Endothelial cell of umbilical vein (primary cell): Measurements from ENCODE around the gene GPATCH4. TPM values are rescaled to one million over a fixed set of nuclear protein-coding genes. Genes with fewer than 3 reads are reported as not detected.
A peak's percentile ranks its signal among the peaks of the same experiment; 100 is the strongest.

Experiments
- BruUV-seq: library from RNA; stranded (reverse); fragments of 400-500 nt; replicated peaks from 2 replicates; lab custom pipeline; 2021; lab: Mats Ljungman, UMichigan
- CTCF ChIA-PET: fragments of 300-600, 350-600 bp; sonication (Branson Sonifier 250); formaldehyde crosslinking; loops from one replicate; lab custom pipeline; 2021; ENCODE audit warnings: antibody characterized with exemption, inconsistent platforms; lab: Charles Lee
- POLR2A ChIA-PET: fragments of 300-600, 350-600 bp; sonication (Branson Sonifier 250); formaldehyde crosslinking; loops from one replicate; lab custom pipeline; 2021; ENCODE audit warnings: antibody characterized with exemption, inconsistent platforms; lab: Charles Lee
- DNase-seq: peaks from one replicate; pipeline ENCODE4 v3.0.0-alpha.2; 2011; ENCODE audit warnings: low read depth, low spot score
- FAIRE-seq: peaks from 2 replicates; lab custom pipeline; 2011; peaks lifted over from hg19 to GRCh38; lab: Jason Lieb, UNC
- H2AFZ ChIP-seq: 2 replicates; pipeline ENCODE4 v1.6.0; 2012; ENCODE audit warnings: low read depth, low read length, control low read depth, inconsistent platforms
- H3K27ac ChIP-seq: 2 replicates; pipeline ENCODE4 v1.5.1; 2011; ENCODE audit warnings: low read depth, mild to moderate bottlenecking, control low read depth, low read length, moderate library complexity; ENCODE audit not compliant: insufficient read depth
- H3K27me3 ChIP-seq, 2 experiments: 2 replicates each; pipeline versions ENCODE4 v1.6.0 to v1.6.1; 2011; ENCODE audit warnings: low read length in 2 of 2, mixed read lengths in 1 of 2; ENCODE audit not compliant: control insufficient read depth in 2 of 2, insufficient read depth in 2 of 2
- H3K36me3 ChIP-seq, 2 experiments: 2 replicates in 1 of 2; 3 replicates in 1 of 2; pipeline ENCODE4 v1.5.1; 2011; ENCODE audit warnings: low read length in 2 of 2, mild to moderate bottlenecking in 1 of 2, moderate library complexity in 1 of 2; ENCODE audit not compliant: control insufficient read depth in 2 of 2, insufficient read depth in 2 of 2; ENCODE audit errors: extremely low read depth in 1 of 2
- H3K4me1 ChIP-seq: 3 replicates; pipeline ENCODE4 v1.5.1; 2011; ENCODE audit warnings: mild to moderate bottlenecking, low read length; ENCODE audit not compliant: control insufficient read depth, insufficient read depth; ENCODE audit errors: extremely low read depth
- H3K4me2 ChIP-seq: 2 replicates; pipeline ENCODE4 v1.6.1; 2011; ENCODE audit warnings: low read length, control low read depth, mixed read lengths; ENCODE audit not compliant: insufficient read depth
- H3K4me3 ChIP-seq, 3 experiments: fragments of 200-600 bp in 1 of 3; sonication (generic), shearing (Covaris generic) in 1 of 3; replicated peaks in 1 of 3; 2 replicates each; pipeline ENCODE4 v1.5.1; 2011 to 2016; ENCODE audit warnings: control low read depth in 3 of 3, low read length in 3 of 3, mild to moderate bottlenecking in 2 of 3, inconsistent platforms in 1 of 3, low read depth in 1 of 3, moderate library complexity in 1 of 3; ENCODE audit not compliant: insufficient read depth in 1 of 3
- H3K79me2 ChIP-seq: 2 replicates; pipeline ENCODE4 v1.6.0; 2012; ENCODE audit warnings: low read length, inconsistent platforms; ENCODE audit not compliant: control insufficient read depth, insufficient read depth
- H3K9ac ChIP-seq: replicated peaks from 2 replicates; pipeline ENCODE3; 2011; ENCODE audit warnings: low read length, control low read depth; ENCODE audit not compliant: insufficient read depth; ENCODE audit errors: extremely low read depth
- H3K9me1 ChIP-seq: replicated peaks from 3 replicates; pipeline ENCODE4 v1.6.0; 2011; ENCODE audit warnings: mild to moderate bottlenecking, low read length; ENCODE audit not compliant: control insufficient read depth, insufficient read depth; ENCODE audit errors: extremely low read depth
- H3K9me3 ChIP-seq: replicated peaks from 2 replicates; pipeline ENCODE4 v1.5.1; 2012; ENCODE audit warnings: low read length, inconsistent platforms; ENCODE audit not compliant: control insufficient read depth, insufficient read depth
- H4K20me1 ChIP-seq: replicated peaks from 2 replicates; pipeline ENCODE3; 2011; ENCODE audit warnings: mild to moderate bottlenecking, low read length; ENCODE audit not compliant: control insufficient read depth, insufficient read depth; ENCODE audit errors: extremely low read depth
- EZH2 ChIP-seq: IDR thresholded peaks from 2 replicates; pipeline ENCODE4 v1.6.1; 2012; ENCODE audit warnings: borderline replicate concordance, low read depth, mild to moderate bottlenecking, moderate library complexity, low read length, inconsistent platforms; ENCODE audit not compliant: severe bottlenecking
- FOS ChIP-seq: IDR thresholded peaks from 2 replicates; pipeline ENCODE4 v1.6.1; 2011; ENCODE audit warnings: mild to moderate bottlenecking, low read length, moderate library complexity, borderline replicate concordance; ENCODE audit not compliant: insufficient read depth
- GATA2 ChIP-seq: IDR thresholded peaks from 2 replicates; pipeline ENCODE4 v1.7.0; 2011; ENCODE audit warnings: low read depth, mild to moderate bottlenecking, moderate library complexity, mixed read lengths, low read length; ENCODE audit not compliant: insufficient read length, insufficient read depth
- JUN ChIP-seq: IDR thresholded peaks from 2 replicates; pipeline ENCODE4 v1.6.1; 2011; ENCODE audit warnings: borderline replicate concordance, low read depth; ENCODE audit not compliant: insufficient read length, insufficient read depth
- MYC ChIP-seq: IDR thresholded peaks from one replicate; pipeline ENCODE4 v1.6.1; 2011; ENCODE audit warnings: mild to moderate bottlenecking, low read depth, low read length
- POLR2A ChIP-seq: IDR thresholded peaks from 2 replicates; pipeline ENCODE4 v1.6.1; 2012; ENCODE audit warnings: low read depth, mild to moderate bottlenecking, control low read depth, low read length
- POLR2AphosphoS5 ChIP-seq: IDR thresholded peaks from 2 replicates; pipeline ENCODE4 v1.6.1; 2012; ENCODE audit warnings: low read depth, mild to moderate bottlenecking, control low read depth, low read length, moderate library complexity; ENCODE audit not compliant: insufficient read depth
- dilution Hi-C: fragments of 300-500 bp; cut with MboI; formaldehyde crosslinking; loops from one replicate; pipeline ENCODE4 v1.15.0; 2019; ENCODE audit warnings: low sequenced_read_pairs; ENCODE audit not compliant: extremely low pct_ligation_motif_present
- intact Hi-C: fragments of 100-400 bp; cut with micrococcal nuclease; formaldehyde crosslinking; loops from one replicate; pipeline ENCODE4 v1.10.0; 2022
- polyA plus RNA-seq, 4 experiments: library from polyadenylated mRNA; depleted of rRNA in 3 of 4; stranded (reverse) in 3 of 4; unstranded in 1 of 4; fragments of >200 nt; gene quantifications; 2 replicates each; pipeline versions ENCODE4 v1.2.1 to v1.2.3, GENCODE V29; 2011 to 2012; ENCODE audit warnings: missing spikeins in 1 of 4
- total RNA-seq: library from RNA; stranded (reverse); gene quantifications from 2 replicates; pipeline ENCODE4 v1.2.3, GENCODE V29; 2021
- TF ChIP-seq, protein P1 (sequence below), 2 donors: IDR thresholded peaks; 1 replicate in 1 of 2; 2 replicates in 1 of 2; pipeline ENCODE4 v1.5.1; 2011; ENCODE audit warnings: low read length in 2 of 2, mild to moderate bottlenecking in 2 of 2, moderate library complexity in 2 of 2, control low read depth in 1 of 2, inconsistent platforms in 1 of 2, low read depth in 1 of 2; ENCODE audit not compliant: insufficient read depth in 1 of 2; ENCODE audit errors: extremely low read depth in 1 of 2
- TF ChIP-seq, protein P2 (sequence below): IDR thresholded peaks from 2 replicates; pipeline ENCODE4 v1.6.1; 2011; ENCODE audit not compliant: insufficient read depth, insufficient read length

The GPATCH4 gene
- total and polyA plus RNA-seq, 2 donors (not counting 3 experiments of a cell fraction or from before 2014, with no cell fraction given), result 22.4 to 29.2 TPM

DNA sequence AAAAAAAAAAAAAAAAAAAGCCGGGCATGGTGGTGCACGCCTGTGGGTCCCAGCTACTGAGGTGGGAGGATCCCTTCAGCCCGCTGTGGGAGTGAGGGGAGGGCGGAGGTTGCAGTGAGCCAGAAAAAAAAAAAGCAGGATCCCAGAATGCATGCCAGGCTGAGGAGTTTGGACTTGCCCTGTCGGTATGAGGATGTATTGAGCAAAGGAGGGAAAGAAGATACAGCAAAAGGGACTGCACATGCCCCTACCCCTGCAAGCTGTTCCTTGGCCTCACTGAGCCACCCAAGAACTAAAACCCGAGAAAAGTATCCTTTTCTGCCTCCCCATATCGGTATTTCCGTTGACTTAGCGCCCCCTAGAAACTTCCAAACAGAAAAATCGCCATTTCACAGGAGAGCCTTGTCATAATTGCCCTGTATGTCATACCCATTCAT is 1.3 kb upstream of the GPATCH4 start:
- no peak for DNase-seq
- CTCF ChIA-PET, result interaction anchor here (1.7 kb wide), 2 partner anchors 16 to 122 kb away, joined by 5 to 9 read pairs; no protein-coding TSS in a partner anchor
- Histone ChIP-seq H2AFZ (no peak overlapping the region), H3K4me3 (no peak overlapping the region), H3K27ac (no peak overlapping the region), H4K20me1 (no peaks in the 10 kb centered on the region), H3K27me3 (peaks cover 0 to 1% of the 10 kb centered on the region in 2 experiments), H3K9ac (no peak overlapping the region), H3K4me1 (peaks cover 10% of the 10 kb centered on the region), H3K9me1 (no peaks in the 10 kb centered on the region), H3K36me3 (peaks cover 0 to 3% of the 10 kb centered on the region in 2 experiments), H3K79me2 (peaks cover 19% of the 10 kb centered on the region), H3K9me3 (no peaks in the 10 kb centered on the region), H3K4me2 (no peak overlapping the region)
- intact Hi-C loops, result no loop called here
- FAIRE-seq, result peak; percentile 44
- no TSS peak for BruUV-seq
- dilution Hi-C loops, result no loop called here
- TF ChIP-seq JUN, result no peak
- TF ChIP-seq, protein P1, sequence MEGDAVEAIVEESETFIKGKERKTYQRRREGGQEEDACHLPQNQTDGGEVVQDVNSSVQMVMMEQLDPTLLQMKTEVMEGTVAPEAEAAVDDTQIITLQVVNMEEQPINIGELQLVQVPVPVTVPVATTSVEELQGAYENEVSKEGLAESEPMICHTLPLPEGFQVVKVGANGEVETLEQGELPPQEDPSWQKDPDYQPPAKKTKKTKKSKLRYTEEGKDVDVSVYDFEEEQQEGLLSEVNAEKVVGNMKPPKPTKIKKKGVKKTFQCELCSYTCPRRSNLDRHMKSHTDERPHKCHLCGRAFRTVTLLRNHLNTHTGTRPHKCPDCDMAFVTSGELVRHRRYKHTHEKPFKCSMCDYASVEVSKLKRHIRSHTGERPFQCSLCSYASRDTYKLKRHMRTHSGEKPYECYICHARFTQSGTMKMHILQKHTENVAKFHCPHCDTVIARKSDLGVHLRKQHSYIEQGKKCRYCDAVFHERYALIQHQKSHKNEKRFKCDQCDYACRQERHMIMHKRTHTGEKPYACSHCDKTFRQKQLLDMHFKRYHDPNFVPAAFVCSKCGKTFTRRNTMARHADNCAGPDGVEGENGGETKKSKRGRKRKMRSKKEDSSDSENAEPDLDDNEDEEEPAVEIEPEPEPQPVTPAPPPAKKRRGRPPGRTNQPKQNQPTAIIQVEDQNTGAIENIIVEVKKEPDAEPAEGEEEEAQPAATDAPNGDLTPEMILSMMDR (IDR thresholded peaks at IDR 0.05; ENCODE audit: extremely low read depth in 1 of 2, insufficient read depth in 1 of 2, low read depth in 1 of 2, low read length in 2 of 2), result peak in 1 of 2 donors; percentile 2
- TF ChIP-seq EZH2, result no peak
- TF ChIP-seq POLR2AphosphoS5, result no peak
- POLR2A ChIA-PET, result no interaction called here

DNA sequence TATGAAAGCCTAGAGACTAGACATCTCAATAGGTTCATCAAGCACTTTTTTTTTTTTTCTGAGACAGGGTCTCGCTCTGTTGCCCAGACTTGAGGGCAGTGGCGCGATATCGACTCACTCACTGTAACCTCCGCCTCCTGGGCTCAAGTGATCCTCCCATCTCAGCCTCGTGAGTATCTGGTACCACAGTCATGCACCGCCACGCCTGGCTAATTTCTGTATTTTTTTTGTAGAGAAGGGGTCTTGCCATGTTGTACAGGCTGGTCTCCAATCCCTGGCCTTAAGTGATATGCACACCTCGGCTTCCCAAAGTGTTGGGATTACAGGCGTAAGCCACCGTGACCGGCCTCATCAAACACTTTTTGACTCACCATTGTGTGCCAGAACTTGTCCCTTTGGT is 613 bp upstream of the GPATCH4 start:
- peak overlapping the region; percentile 91 for H2AFZ ChIP-seq
- H3K79me2 ChIP-seq, result peaks cover 19% of the 10 kb centered on the region
- CTCF ChIA-PET, result interaction anchor here (0.6 to 1.8 kb wide), 7 partner anchors 10 to 216 kb away, joined by 3 to 9 read pairs (median 5); partner anchors contain the start of gene NAXE
- no peaks in the 10 kb centered on the region for H3K9me3 ChIP-seq
- DNase-seq (no peak), FAIRE-seq (no peak)
- no peaks in the 10 kb centered on the region for H3K9me1 ChIP-seq
- dilution Hi-C loops (no loop called here), intact Hi-C loops (loop anchor here (1.0 to 2.0 kb wide), 3 partner anchors 9 to 145 kb away; no protein-coding TSS in a partner anchor)
- no TSS peak for BruUV-seq
- peaks cover 0 to 9% of the 10 kb centered on the region in 2 experiments for H3K36me3 ChIP-seq
- H3K4me3 ChIP-seq, result peak overlapping the region in 2 of 3 experiments; percentile 50 to 87
- POLR2A ChIA-PET, result interaction anchor here (0.9 to 1.8 kb wide), 2 partner anchors 10 to 11 kb away, joined by 3 to 9 read pairs; partner anchors contain the start of gene NAXE
- H3K4me1 ChIP-seq, result peaks cover 10% of the 10 kb centered on the region
- H4K20me1 ChIP-seq, result no peaks in the 10 kb centered on the region
- peak overlapping the region; percentile 60 for H3K27ac ChIP-seq
- TF ChIP-seq POLR2AphosphoS5, result no peak
- no peak for TF ChIP-seq GATA2
- TF ChIP-seq EZH2, result no peak
- TF ChIP-seq JUN, result no peak
- TF ChIP-seq, protein P1 (IDR thresholded peaks at IDR 0.05; ENCODE audit: extremely low read depth in 1 of 2, insufficient read depth in 1 of 2, low read depth in 1 of 2, low read length in 2 of 2), result no peak
- TF ChIP-seq, protein P2, sequence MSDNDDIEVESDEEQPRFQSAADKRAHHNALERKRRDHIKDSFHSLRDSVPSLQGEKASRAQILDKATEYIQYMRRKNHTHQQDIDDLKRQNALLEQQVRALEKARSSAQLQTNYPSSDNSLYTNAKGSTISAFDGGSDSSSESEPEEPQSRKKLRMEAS, result no peak
- no peak for TF ChIP-seq FOS
- TF ChIP-seq MYC, result no peak
- no peak for TF ChIP-seq POLR2A
- H3K4me2 ChIP-seq, result peak overlapping the region; percentile 76
- H3K27me3 ChIP-seq, result no peaks in the 10 kb centered on the region
- peak overlapping the region; percentile 79 for H3K9ac ChIP-seq
